Lower leg skin (tissue), 3 donors: ENCODE results near the gene GLI1.

ENCODE experiments used
- CTCF ChIP-seq, 3 donors: fragments of 450-650 bp; IDR thresholded peaks; one replicate each; pipeline ENCODE4 v1.5.1; 2016; ENCODE audit warnings: antibody characterized with exemption in 3 of 3, mild to moderate bottlenecking in 3 of 3, moderate library complexity in 2 of 3
- POLR2A ChIP-seq, 2 donors: fragments of 450-650 bp; IDR thresholded peaks; one replicate each; pipeline ENCODE4 v1.6.1; 2016 to 2017; ENCODE audit warnings: antibody characterized with exemption in 2 of 2, mild to moderate bottlenecking in 1 of 2, moderate library complexity in 1 of 2

- no peak for TF ChIP-seq CTCF (IDR thresholded peaks at IDR 0.05)
- no peak for TF ChIP-seq POLR2A (IDR thresholded peaks at IDR 0.05)
These were observed 53.7 kb downstream of the GLI1 start for GRCh38 chr12:57513266-57513665.
